ENCODE data around the gene MACROH2A1. TPM values are rescaled to one million over a fixed set of nuclear protein-coding genes. Genes with fewer than 3 reads are reported as not detected.
A peak's percentile ranks its signal among the peaks of the same experiment; 100 is the strongest.

The MACROH2A1 gene
- 104 TPM for total RNA-seq
- long read RNA-seq, transcript H2AFY-202 (9 exons, 1,859 nt): major isoform, 21 of 91 reads
- long read RNA-seq, partial matches to known transcripts: 0 of 91 reads
- long read RNA-seq, other reads (novel, unspliced or antisense): 66 of 91 reads

DNA sequence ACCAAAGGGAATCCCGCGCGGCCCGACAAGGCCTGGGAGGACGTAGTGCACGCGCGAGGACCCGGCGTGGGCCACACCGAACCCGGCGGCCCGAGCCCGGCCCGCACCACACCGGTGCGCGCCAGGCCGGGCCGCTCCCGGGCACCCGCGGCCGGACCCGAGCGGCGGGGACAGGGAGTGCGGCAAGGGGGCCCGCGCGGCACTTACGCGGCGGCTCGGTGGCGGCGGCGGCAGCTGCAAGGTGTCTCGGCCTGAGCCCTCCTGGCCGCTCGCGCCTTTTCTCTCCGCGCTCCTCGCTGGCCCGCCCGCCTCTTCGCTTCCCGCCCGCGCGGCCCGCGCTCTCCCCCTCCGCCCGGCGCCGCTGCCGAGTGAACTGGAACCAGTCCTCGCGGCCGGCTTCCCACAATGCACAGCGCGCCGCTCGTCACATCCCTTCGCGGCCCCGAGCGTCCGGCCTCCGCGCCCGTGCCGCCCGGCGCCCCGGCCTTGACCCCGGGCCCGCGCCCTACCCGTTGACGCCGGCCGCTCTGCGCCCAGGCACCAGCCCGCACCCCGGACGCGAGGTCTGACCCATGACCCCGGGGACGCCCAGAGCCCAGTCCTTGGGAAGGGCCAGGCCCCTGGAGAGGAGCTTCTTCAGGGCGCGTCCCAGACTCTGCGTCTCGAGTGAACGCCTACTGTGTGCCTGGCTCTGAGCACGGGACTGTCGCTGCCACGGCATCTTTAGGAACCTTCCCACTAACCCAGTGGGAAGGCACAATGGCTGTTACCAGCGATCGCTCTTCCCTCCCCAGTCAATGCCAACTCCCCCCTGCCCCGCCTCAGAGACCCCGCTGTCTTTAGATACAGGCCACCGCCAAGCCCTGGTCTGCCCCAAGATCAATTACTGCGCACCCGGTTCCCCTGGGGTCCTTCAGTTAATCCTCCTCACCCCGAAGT lies at the start of gene MACROH2A1:
MACROH2A1 (minus strand) TSS at position 377 of the 939 bp plus-strand sequence. CDS start 10,138 bp downstream, outside the sequence.
- intact Hi-C loops (cut with DNase I): loop anchor here (2.0 kb wide), 2 partner anchors 30 to 42 kb away; no protein-coding TSS in a partner anchor
- DNase-seq (ENCODE audit: missing footprints) (peak; percentile 97), ATAC-seq (peak; percentile 96)

DNA sequence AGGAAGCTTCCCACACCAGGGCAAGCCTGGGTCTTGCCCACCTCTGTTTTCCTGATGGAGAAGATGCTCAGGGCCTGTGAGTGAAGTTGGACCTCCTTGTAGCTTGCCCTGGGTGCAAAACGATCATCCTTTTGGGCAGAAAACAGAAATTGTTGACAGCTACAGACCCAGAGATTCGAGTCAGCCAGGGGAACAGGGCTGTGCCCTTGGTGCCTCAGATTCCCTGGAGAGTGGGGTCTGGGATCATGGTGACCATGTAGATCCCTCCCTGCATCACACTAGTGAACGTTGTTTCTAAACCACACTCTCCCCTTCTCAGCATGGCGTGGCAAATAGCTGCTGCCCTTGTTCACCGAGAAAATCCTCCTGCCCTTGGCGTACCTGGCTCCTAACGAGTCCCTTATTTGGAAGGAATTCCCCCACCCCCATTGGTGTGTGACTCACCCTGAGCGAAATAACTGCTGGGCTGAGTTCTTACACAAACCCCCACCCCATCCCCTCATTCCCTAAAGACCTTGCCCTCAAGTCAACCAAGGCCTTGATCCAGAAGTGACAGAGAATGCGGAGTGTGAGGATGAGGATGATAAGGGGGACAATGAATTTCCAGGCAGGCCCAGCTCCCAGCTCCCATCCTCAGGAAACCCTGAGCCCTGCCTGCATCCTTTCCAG lies 49.2 kb upstream of the MACROH2A1 start:
- intact Hi-C loops (cut with DNase I): no loop called here
- ATAC-seq (no peak), DNase-seq (ENCODE audit: missing footprints) (no peak)

DNA sequence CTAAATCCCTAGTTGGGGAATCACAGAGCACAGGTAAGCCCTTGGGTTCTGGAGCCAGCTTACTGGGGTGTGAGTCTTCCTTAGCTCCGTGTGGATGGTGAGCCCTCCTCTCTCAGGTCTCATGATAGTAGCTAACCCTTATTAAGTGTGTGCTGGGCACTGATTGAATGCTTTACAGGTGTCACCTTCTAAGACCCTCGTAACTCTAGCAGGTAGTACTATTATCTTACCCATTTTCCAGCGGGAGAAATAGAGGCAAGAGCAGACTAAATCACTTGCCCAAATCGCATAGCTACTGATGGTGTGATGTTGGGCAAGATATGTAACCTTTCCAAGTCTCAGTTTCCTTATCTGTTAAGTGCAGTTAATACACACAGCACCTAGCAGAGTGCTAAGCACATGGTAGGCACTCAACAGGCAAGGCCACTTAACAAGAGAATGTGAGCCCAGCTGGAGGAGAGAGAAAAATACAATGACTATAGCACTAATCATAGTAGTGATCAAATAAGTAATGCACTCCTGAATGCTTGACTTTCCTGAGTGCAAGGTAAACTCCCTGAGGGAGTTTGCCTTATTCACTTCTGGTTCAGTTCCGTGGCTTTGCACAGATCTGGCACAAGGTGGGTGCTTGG lies 48.4 kb upstream of the MACROH2A1 start, which contains the start of gene DCANP1:
DCANP1 (minus strand) TSS at position 51 of the 632 bp plus-strand sequence. CDS start 240 bp downstream, outside the sequence.
- DNase-seq (ENCODE audit: missing footprints) (no peak), ATAC-seq (no peak)
- intact Hi-C loops (cut with DNase I): no loop called here

DNA sequence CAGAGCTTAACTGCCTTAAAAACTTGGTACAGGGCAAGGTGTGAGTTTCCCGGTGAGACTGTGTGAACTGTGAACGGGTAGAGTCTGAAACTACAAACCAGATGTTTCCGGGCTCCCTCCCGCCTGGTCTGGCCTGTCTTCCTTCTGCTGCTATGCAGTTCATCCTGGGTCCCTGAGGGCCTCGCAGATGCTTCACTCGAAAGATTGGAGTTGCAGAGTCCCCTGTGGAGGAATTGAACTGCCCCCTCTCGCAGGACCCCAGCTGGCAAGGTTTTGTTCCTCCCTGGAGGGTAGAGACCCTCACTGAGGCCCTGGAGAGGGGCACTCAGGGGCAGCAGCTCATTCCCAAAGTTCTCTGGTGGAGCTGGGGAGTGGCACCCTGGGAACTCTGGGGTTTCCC lies 47.6 kb upstream of the MACROH2A1 start:
- no peak for ATAC-seq
- DNase-seq (ENCODE audit: missing footprints): peak; percentile 26
- intact Hi-C loops (cut with DNase I): no loop called here

DNA sequence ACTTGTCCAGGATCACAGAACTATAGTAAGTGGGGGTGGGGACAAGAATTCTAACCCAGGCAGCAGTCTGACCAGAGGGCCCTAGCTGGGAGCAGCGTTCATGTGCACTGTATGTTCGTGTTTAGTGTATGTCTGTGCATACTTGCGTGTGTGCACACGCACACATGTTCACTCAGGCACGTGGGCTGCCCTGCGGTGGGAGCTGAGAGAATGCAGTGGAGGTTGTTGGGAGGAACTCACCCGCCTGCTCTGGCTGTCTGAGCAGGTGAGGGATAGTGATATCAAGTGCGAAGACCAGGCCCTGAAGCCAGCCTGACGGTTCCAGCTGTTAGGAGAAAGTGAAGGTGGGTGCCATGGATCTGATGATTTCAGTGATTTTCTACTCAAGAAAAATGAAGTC lies 47.2 kb upstream of the MACROH2A1 start:
- intact Hi-C loops (cut with DNase I): no loop called here
- DNase-seq (ENCODE audit: missing footprints) (peak; percentile 56), ATAC-seq (no peak)

DNA sequence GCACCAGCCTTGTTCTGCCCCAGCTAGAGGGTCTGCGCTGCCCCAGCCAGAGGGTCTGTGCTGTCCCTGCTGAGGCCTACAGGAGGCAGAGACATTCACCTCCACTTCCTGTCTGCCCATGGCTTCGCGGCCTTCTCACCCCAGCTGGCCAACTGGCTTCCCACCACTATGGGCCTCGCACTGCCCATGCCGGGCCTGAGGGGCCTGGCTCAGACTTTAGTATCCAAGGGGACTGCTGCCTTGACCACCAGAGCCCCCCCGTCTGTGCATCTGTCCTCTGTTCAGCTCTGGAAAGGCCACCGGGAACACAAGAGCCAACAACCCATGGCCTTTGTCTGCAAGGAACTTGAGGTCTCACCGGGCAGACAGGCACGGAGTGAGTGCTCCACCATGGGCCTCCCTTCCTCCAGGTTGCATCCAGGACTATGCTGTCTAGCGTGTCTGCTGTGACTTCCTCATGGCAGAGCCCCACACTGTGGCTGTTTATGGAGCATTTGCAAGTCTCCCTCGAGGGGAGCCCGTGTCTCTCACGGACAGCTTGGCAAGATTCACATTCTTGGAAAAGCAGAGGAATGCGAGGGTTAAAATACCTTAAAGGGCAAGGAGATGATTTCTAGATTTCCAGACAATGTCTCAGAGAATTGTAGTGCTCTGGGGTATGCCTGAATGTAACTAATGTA lies 46.4 kb upstream of the MACROH2A1 start:
- ATAC-seq: no peak
- intact Hi-C loops (cut with DNase I): no loop called here
- peak; percentile 45 for DNase-seq (ENCODE audit: missing footprints)

DNA sequence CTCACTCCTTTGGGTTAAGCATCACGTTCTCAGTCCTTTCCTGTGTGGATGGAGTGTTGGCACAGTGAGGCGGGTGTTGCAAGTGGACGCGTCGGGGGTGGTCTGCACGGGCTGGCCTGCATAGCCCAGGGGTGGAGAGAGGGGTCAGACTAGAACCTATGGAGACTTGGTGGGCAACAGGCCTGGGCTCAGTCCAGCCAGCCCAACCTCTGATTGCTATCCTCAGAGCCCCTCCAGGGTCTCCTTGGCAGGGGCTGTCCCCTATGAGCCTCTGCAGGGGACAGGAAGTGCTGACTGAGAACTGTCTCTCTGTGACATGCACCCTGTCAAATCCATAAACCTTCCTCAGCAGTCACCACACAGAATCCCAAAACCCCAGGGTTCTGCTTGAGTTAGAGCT lies 45.9 kb upstream of the MACROH2A1 start:
- ATAC-seq (no peak), DNase-seq (ENCODE audit: missing footprints) (peak; percentile 26)
- intact Hi-C loops (cut with DNase I): no loop called here

DNA sequence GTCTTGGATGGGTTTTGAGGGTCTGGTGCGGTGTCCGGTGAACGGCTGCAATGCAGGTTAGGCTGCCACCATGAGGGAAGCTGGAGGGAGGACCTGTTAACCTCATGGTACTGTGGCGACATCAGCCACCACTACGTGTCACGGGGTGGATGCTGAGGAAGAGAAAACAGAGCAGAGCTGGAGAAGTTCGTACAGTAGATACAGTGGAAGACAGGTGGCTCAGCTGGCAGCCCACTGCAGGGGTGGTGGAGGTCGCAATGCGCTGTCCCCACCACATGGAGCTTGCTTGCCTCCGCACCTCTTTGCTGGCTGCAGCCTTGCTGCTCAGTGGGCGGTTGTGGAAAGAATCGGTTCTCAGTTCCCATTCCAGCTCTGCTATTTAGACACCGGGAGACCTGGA lies 45.3 kb upstream of the MACROH2A1 start:
- DNase-seq (ENCODE audit: missing footprints) (peak; percentile 30), ATAC-seq (no peak)
- intact Hi-C loops (cut with DNase I): no loop called here

DNA sequence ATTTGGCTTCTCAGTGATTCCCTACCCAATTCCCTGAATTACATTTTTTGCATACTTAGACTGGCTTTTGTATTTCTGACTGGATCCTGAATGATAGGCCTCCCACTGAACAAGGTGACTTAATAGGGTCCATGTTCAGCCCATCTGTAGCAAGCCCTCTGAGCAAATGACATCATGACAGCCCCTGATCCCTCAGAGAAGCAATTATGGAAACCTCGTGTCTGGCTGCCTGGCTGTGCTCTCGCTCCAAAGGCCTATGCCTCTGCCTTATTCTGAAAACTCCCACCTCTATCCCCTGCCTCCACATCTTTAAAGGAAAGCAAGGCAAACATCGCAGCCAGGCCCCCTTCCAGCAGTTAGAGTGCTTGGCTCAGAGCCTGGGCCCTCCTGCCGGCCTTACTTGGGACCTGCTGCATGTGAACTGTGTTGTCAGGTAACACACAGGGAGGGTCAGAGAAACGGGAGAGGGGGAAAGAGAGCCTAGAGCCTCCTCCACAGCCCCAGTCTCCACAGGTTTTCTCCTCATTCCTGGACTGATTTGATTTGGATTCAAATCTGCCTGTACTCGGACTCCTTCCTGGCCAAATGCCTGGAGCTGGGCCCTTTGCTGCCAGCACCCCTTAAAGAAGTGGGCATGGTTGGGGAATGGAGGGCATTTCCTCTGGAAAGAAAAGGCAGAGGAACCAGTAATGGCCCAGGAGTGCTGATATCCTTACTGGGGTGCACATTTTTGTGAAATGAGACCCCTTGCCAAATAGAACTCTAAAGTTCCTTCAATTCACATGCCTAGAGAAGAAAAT lies 44.3 kb upstream of the MACROH2A1 start:
- intact Hi-C loops (cut with DNase I): no loop called here
- DNase-seq (ENCODE audit: missing footprints) (no peak), ATAC-seq (no peak)

DNA sequence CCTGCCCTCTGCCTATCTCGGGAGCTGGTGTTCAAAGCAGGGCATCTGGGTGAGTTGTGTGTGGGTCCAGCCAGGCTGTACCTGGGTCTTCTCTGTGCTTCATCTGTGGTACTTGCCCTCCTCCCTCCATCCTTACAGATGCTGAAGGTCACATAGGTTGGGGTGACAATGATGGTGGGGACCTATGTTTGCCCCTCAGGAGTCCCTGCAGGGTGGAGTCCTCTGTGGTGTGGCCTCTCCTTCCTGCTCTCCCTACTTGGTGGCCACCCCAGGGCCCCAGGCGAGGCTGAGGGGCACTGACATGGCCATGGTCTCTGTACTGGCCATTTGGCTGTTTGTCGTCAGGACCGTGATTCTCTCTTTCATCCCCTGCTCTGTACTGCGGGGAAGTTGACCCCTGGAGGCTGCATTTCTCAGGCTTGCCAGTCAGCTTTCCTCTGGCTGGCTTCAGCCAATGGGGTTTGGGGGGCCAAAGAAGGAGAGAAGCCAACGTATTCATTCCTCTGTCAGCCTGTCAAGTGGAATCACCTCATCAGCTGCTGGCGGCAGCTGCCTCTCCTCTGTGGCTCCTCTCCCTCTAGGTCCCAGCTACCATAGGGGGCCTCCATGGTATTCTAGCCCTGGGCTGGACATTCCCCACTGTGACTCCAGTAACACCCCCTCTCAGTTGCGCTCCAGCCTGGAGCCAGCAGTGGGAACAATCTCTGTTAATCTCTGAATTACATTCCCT lies 43.6 kb upstream of the MACROH2A1 start:
- intact Hi-C loops (cut with DNase I): no loop called here
- DNase-seq (ENCODE audit: missing footprints) (no peak), ATAC-seq (no peak)

DNA sequence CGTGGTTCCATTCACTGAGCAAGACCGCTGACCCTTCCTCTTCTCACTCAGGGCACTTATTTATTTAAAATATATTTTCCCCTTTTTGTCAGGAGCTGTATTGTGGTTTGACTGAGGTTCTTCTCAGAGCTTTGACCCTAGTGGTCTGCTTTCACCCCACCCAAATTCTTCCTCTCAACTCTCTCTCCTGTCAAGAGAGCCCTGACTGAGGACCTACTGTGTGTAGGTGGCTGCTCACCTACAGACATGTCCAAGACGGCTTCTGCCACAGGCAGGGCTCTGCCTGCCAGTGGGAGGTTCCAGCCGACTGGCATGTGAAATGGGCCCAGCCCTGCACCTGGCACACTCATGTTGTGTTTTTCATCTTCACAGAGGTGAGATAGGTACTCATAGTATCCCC lies 42.9 kb upstream of the MACROH2A1 start:
- no peak for DNase-seq (ENCODE audit: missing footprints)
- intact Hi-C loops (cut with DNase I): no loop called here
- ATAC-seq: no peak

DNA sequence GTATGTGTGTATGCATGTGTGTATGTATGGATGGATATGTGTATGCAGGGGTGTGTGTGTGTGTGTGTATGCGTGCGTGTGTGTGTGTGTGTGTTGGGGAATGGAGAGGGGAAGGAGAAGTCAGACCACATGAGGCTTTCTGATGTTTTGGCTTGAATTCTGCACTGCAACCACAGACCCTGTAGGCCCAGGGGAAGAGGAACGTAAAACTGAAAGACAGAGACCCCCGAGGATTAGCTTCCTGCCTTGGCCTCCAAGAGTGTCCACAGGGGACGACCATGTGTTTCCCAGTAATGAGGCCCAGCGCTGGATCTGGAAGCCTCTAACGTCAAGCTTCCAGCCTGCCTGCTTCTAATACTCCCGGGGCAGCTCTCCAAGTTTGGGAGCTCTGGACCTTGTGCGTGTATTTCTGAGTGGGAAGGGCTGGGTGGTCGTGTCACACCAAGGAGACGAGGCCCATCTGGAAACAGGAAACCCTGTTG lies 42.4 kb upstream of the MACROH2A1 start:
- DNase-seq (ENCODE audit: missing footprints): peak; percentile 52
- no peak for ATAC-seq
- intact Hi-C loops (cut with DNase I): no loop called here

DNA sequence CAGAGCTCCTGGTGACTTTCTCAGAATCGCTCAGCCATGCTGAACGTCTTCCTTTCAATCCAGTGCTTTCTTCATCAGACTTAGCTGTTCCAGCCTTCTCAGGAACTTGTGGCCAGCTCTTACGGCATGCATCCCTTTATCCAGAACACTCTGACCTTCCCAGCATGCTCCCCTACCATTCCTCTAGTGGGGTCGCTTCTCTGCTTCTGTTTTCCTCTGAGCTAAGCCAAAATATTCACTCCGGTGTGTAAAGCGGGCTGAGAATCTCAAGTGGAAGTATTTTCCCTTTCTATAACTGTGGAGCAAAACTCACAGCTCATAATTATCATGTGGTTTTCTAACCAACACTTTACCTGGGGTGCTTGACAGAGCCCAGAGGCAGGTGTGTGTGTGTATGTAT lies 41.9 kb upstream of the MACROH2A1 start:
- intact Hi-C loops (cut with DNase I): no loop called here
- no peak for ATAC-seq
- DNase-seq (ENCODE audit: missing footprints): no peak

DNA sequence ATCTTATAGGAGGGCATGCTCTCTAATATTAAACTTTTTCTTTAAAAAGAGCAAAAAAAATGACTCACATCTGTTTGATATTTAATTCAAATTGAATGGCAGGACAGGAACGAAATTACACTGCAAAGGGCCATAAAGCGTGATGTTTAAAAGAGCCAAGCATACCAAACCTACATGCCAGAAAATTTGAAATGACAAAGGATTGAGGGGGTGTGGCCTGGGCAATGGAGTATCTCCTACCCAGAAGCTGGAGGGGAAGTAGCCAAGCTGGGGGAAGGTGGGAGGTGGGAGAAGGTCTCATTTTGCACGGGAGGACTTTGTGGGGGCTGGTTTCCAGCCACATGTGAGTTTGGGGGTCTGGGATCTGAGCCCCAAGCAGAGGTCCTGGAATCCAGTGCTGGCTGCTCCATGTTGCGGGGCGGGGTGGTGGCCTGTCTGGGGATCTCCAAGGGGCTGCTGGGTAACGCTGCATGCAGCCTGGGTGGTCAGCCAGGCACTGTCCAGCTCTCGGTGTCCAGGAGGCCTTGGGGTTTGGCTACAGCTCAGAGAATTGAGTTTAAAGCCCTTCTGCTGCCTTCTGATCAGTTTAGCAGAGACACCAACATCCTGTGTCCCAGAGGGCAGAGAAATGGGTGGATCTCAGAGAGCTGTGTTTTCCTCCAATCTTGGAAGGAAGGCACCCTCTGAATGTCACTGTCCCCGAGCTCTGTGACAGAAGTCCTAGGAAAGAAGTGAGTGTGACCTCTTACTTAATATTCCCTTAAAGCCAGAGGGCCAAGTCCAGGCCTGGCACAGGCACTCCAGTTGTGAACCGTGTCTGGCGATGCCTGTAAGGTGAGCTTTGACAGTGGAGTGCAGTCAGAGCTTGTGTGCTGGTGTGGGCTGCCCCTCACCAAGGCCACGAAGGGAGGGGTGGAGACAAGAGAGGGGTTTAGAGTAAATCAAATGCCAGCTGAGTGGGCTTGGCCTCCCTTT lies 40.5 kb upstream of the MACROH2A1 start:
- DNase-seq (ENCODE audit: missing footprints) (peak; percentile 44), ATAC-seq (no peak)
- intact Hi-C loops (cut with DNase I): no loop called here

DNA sequence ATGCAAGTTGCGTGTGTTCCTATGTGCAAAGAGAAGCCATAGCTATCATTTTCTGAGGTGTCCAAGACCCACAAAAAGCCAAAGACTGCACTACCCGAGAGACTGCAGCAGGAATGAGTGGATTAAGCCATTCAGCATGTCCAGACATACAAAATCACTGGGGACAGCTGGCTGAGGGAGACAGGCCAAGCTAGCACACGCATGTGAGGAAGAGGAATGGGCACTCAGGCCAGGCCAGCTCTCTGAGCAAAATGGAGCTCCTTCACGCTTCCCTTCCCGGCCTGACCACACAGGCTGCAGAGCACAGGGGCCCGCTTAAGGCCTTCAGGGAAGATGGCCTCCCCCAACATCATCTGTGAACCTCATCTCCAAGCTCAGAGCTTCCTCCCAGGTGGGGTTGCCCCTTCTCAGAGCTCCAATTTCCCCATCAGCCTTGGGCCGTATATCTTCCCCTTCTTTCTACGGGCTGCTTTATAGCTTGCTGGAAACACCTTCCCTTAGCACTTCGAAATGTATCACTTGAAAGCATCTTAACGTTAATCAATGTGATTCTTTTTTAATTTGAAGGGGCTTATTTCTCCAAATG lies 39.7 kb upstream of the MACROH2A1 start:
- intact Hi-C loops (cut with DNase I): no loop called here
- no peak for ATAC-seq
- DNase-seq (ENCODE audit: missing footprints): peak; percentile 37
